GM23338 (cell line): ENCODE results near the gene SRCAP. TPM values are rescaled to one million over a fixed set of nuclear protein-coding genes. Genes with fewer than 3 reads are reported as not detected.

Experiments used
- ATAC-seq: fragments of 200-7000 bp; cut with Tn5 transposase; 3 replicates; pipeline ENCODE4 v1.9.1; 2020
- DNase-seq: peaks from one replicate; pipeline ENCODE4 v3.0.0-alpha.2; 2015; ENCODE audit warnings: low spot score
- H2AFZ ChIP-seq: fragments of 200-600 bp; sonication (generic); 2 replicates; pipeline ENCODE4 v1.8.0; 2016; ENCODE audit warnings: antibody characterized with exemption, mild to moderate bottlenecking, moderate library complexity
- H3F3A ChIP-seq: fragments of 200-600 bp; sonication (generic); replicated peaks from 2 replicates; pipeline ENCODE4 v1.8.0; 2017; ENCODE audit warnings: antibody characterized with exemption, mixed run types, low read depth
- H3K27ac ChIP-seq: fragments of 200-600 bp; sonication (generic); 2 replicates; pipeline ENCODE4 v1.6.1; 2016; ENCODE audit warnings: low read depth
- H3K27me3 ChIP-seq: fragments of 200-600 bp; sonication (generic); 2 replicates; pipeline ENCODE4 v1.8.0; 2016; ENCODE audit warnings: mild to moderate bottlenecking, mixed run types, moderate library complexity; ENCODE audit not compliant: insufficient read depth
- H3K36me3 ChIP-seq: fragments of 200-600 bp; sonication (generic); 2 replicates; pipeline ENCODE4 v1.8.0; 2016; ENCODE audit warnings: mild to moderate bottlenecking; ENCODE audit not compliant: insufficient read depth
- H3K4me1 ChIP-seq: fragments of 200-600 bp; sonication (generic); 2 replicates; pipeline ENCODE4 v1.8.0; 2016; ENCODE audit warnings: mild to moderate bottlenecking, moderate library complexity; ENCODE audit not compliant: insufficient read depth
- H3K4me2 ChIP-seq: fragments of 200-600 bp; sonication (generic); 2 replicates; pipeline ENCODE4 v1.7.1; 2017; ENCODE audit warnings: mixed run types
- H3K4me3 ChIP-seq: fragments of 200-600 bp; sonication (generic); 2 replicates; pipeline ENCODE4 v1.6.1; 2016; ENCODE audit warnings: mixed run types
- H3K79me2 ChIP-seq: fragments of 200-600 bp; sonication (generic); replicated peaks from 2 replicates; pipeline ENCODE4 v1.8.0; 2017; ENCODE audit warnings: mild to moderate bottlenecking; ENCODE audit not compliant: insufficient read depth
- H3K9me2 ChIP-seq: fragments of 200-600 bp; sonication (generic); 2 replicates; pipeline ENCODE4 v1.8.0; 2017; ENCODE audit not compliant: insufficient read depth
- H4K20me1 ChIP-seq: fragments of 200-600 bp; sonication (generic); replicated peaks from 2 replicates; pipeline ENCODE4 v1.8.0; 2017; ENCODE audit warnings: mild to moderate bottlenecking; ENCODE audit not compliant: insufficient read depth
- H3K27ac Mint-ChIP-seq: 2 replicates; pipeline ENCODE4 v1.8.0; 2020; ENCODE audit warnings: inconsistent platforms, mild to moderate bottlenecking, moderate library complexity, mixed read lengths
- H3K27me3 Mint-ChIP-seq: 3 replicates; pipeline ENCODE4 v1.8.0; 2022; ENCODE audit warnings: low read depth, mild to moderate bottlenecking, moderate library complexity, mixed read lengths, inconsistent platforms; ENCODE audit not compliant: insufficient read depth, poor library complexity
- H3K36me3 Mint-ChIP-seq: 3 replicates; pipeline ENCODE4 v1.8.0; 2021; ENCODE audit warnings: low read depth, mild to moderate bottlenecking, inconsistent platforms, moderate library complexity, mixed read lengths
- H3K4me1 Mint-ChIP-seq: 3 replicates; pipeline ENCODE4 v1.8.0; 2020; ENCODE audit warnings: mild to moderate bottlenecking, inconsistent platforms, mixed read lengths
- H3K4me3 Mint-ChIP-seq: 3 replicates; pipeline ENCODE4 v1.8.0; 2021; ENCODE audit warnings: moderate library complexity, mild to moderate bottlenecking, inconsistent platforms, mixed read lengths
- H3K9me3 Mint-ChIP-seq: 3 replicates; pipeline ENCODE4 v1.8.0; 2020; ENCODE audit warnings: moderate library complexity, mild to moderate bottlenecking, inconsistent platforms, mixed read lengths
- CTCF ChIP-seq, 2 experiments: fragments of 200-600 bp in 1 of 2; sonication (generic) in 1 of 2; conservative IDR thresholded peaks; 2 replicates each; pipeline versions ENCODE4 v1.5.1 to v1.6.1; 2016 to 2017; ENCODE audit warnings: antibody characterized with exemption in 2 of 2, low read depth in 2 of 2, mild to moderate bottlenecking in 2 of 2, moderate library complexity in 1 of 2
- ETS1 ChIP-seq: IDR thresholded peaks from 2 replicates; pipeline ENCODE4 v1.6.1; 2016; ENCODE audit warnings: antibody characterized with exemption
- EZH2 ChIP-seq: fragments of 200-600 bp; sonication (generic); IDR thresholded peaks from one replicate; pipeline ENCODE4 v1.8.0; 2017; ENCODE audit warnings: antibody characterized with exemption, mild to moderate bottlenecking, low read depth; ENCODE audit not compliant: unreplicated experiment
- JUNB ChIP-seq: IDR thresholded peaks from one replicate; pipeline ENCODE4 v1.6.1; 2016; ENCODE audit warnings: antibody characterized with exemption; ENCODE audit not compliant: unreplicated experiment
- NANOG ChIP-seq: IDR thresholded peaks from 2 replicates; pipeline ENCODE4 v1.6.1; 2016; ENCODE audit warnings: antibody characterized with exemption, borderline replicate concordance
- ZNF331 ChIP-seq: fragments of 250-450 bp; sonication (Bioruptor Pico); IDR thresholded peaks from 2 replicates; pipeline ENCODE4 v1.5.0; 2020; ENCODE audit warnings: low read depth, mild to moderate bottlenecking, moderate library complexity
- ZNF462 ChIP-seq: fragments of 250-450 bp; sonication (Bioruptor Pico); IDR thresholded peaks from 2 replicates; pipeline ENCODE4 v1.5.0; 2020; ENCODE audit warnings: mild to moderate bottlenecking, moderate library complexity
- polyA plus RNA-seq: library from polyadenylated mRNA; unstranded; fragments of >200 nt; fragmentation: Nextera tagmentation; extraction: Ambion mirVana; gene quantifications from 2 replicates; pipeline ENCODE4 v1.2.1, GENCODE V29; 2016
- total RNA-seq: library from RNA; depleted of rRNA; stranded (reverse); fragments of >200 nt; shearing (Covaris generic); gene quantifications from 2 replicates; pipeline ENCODE4 v1.2.3, GENCODE V29; 2014

The SRCAP gene
- total and polyA plus RNA-seq, 2 experiments from 2014 or later = 15.3 to 38.4 TPM

GRCh38 chr16:30720694-30721093, 21.7 kb downstream of the SRCAP start (continued):
- TF ChIP-seq ZNF462 (CRISPR knock-in tag) (no peak), JUNB (no peak), ZNF331 (no peak)

- DNase-seq = no peak
- TF ChIP-seq CTCF (conservative IDR thresholded peaks at IDR 0.05; ENCODE audit: low read depth in 2 of 2) (no peak), ZNF331 (no peak), NANOG (no peak), ETS1 (no peak), EZH2 (no peak), ZNF462 (CRISPR knock-in tag) (no peak)
These were observed 22.2 kb downstream of the SRCAP start for GRCh38 chr16:30721167-30721566.

More at GRCh38 chr16:30721167-30721566, 22.2 kb downstream of the SRCAP start:
- Histone ChIP-seq H3K4me1 (no peaks in the 10 kb centered on the region), H3K36me3 (peaks cover 57% of the 10 kb centered on the region), H3K79me2 (peaks cover 10% of the 10 kb centered on the region), H4K20me1 (peaks cover 27% of the 10 kb centered on the region), H3K27ac (no peak overlapping the region), H3F3A (no peaks in the 10 kb centered on the region), H3K4me3 (no peak overlapping the region), H3K9me2 (no peaks in the 10 kb centered on the region), H3K4me2 (no peak overlapping the region), H3K27me3 (no peaks in the 10 kb centered on the region), H2AFZ (no peak overlapping the region)
- Mint-ChIP-seq H3K36me3 (peaks cover 93% of the 10 kb centered on the region), H3K4me1 (no peaks in the 10 kb centered on the region), H3K27ac (no peak overlapping the region), H3K4me3 (no peak overlapping the region), H3K9me3 (no peaks in the 10 kb centered on the region), H3K27me3 (peaks cover 8% of the 10 kb centered on the region)
- ATAC-seq = no peak
